IPS-15b (cell line): ENCODE results near the gene GALNT7.

Experiments
- H3K27me3 ChIP-seq: one replicate; pipeline ENCODE4 v1.6.1; 2013; ENCODE audit warnings: low read length; ENCODE audit not compliant: control insufficient read depth, insufficient read depth
- H3K36me3 ChIP-seq: one replicate; pipeline ENCODE4 v1.6.1; 2013; ENCODE audit warnings: low read length; ENCODE audit not compliant: control insufficient read depth, insufficient read depth
- H3K4me1 ChIP-seq: one replicate; pipeline ENCODE4 v1.6.1; 2013; ENCODE audit warnings: mild to moderate bottlenecking, low read length; ENCODE audit not compliant: control insufficient read depth, insufficient read depth
- H3K4me3 ChIP-seq: one replicate; pipeline ENCODE4 v1.5.1; 2013; ENCODE audit warnings: low read depth, low read length
- H3K9ac ChIP-seq: one replicate; pipeline ENCODE4 v1.6.1; 2013; ENCODE audit warnings: low read depth, mild to moderate bottlenecking, low read length
- H3K9me3 ChIP-seq: one replicate; pipeline ENCODE4 v1.6.1; 2013; ENCODE audit warnings: mild to moderate bottlenecking, low read length; ENCODE audit not compliant: control insufficient read depth, insufficient read depth

GALNT7 gene

GRCh38 chr4:173273941-173274340, 105.3 kb downstream of the GALNT7 start:
- Histone ChIP-seq H3K4me1 (peaks cover 4% of the 10 kb centered on the region), H3K4me3 (no peak overlapping the region), H3K36me3 (no peaks in the 10 kb centered on the region), H3K9ac (no peak overlapping the region), H3K27me3 (no peaks in the 10 kb centered on the region), H3K9me3 (no peaks in the 10 kb centered on the region)

- H3K27me3 ChIP-seq, result no peaks in the 10 kb centered on the region
- H3K9ac ChIP-seq, result no peak overlapping the region
- no peaks in the 10 kb centered on the region for H3K9me3 ChIP-seq
- peaks cover 4% of the 10 kb centered on the region for H3K4me1 ChIP-seq
- H3K4me3 ChIP-seq, result no peak overlapping the region
- H3K36me3 ChIP-seq, result no peaks in the 10 kb centered on the region
Measured at GRCh38 chr4:173274744-173275143, 106.1 kb downstream of the GALNT7 start.

DNA sequence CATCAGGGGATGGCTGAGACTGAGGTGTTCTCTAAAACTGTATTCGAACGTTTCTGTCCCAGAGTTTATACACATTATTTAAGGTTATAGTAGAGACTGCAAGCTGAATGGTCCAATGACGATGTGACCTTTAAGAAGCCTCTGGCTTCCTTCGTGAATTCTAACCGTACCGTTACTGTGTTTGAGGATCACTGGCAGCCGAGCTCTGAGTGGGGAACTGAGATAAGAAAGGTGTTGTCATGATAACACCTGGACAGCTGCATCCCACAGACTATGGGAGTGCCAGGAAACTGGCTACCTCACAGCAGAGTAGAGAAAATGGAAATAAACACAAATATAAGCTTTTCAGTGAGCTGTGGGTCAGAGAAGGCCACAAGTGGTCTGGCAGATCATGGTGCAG, 106.5 kb downstream of the GALNT7 start:
- Histone ChIP-seq H3K27me3 (no peaks in the 10 kb centered on the region), H3K4me1 (peaks cover 3% of the 10 kb centered on the region), H3K4me3 (no peak overlapping the region), H3K9ac (no peak overlapping the region), H3K9me3 (no peaks in the 10 kb centered on the region), H3K36me3 (no peaks in the 10 kb centered on the region)

DNA sequence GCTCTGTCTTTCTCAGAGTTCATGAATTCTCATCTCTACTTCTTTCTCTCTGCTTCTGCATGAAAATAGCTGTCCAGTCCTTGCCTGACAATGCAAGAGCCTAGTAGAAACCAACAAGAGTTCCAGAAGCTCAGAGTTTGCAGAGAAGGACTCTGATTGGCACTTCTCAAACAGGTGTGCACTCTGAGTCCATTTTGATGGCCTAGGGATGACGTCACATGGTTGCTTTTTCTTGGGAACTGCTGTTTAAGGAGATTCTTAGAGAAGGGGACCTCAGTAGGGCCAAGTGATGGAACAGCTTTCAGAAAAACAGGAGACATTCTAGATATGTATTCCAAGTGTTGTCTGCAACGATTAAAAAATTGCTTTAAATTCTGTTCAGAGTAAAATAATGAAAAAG, 108.7 kb downstream of the GALNT7 start:
- no peak overlapping the region for H3K4me3 ChIP-seq
- H3K4me1 ChIP-seq, result no peaks in the 10 kb centered on the region
- no peaks in the 10 kb centered on the region for H3K27me3 ChIP-seq
- H3K36me3 ChIP-seq, result no peaks in the 10 kb centered on the region
- H3K9me3 ChIP-seq, result no peaks in the 10 kb centered on the region
- no peak overlapping the region for H3K9ac ChIP-seq

GRCh38 chr4:173280998-173281397, 112.4 kb downstream of the GALNT7 start:
- peaks cover 3% of the 10 kb centered on the region for H3K9me3 ChIP-seq
- H3K9ac ChIP-seq, result no peak overlapping the region
- H3K4me3 ChIP-seq, result no peak overlapping the region
- H3K27me3 ChIP-seq, result no peaks in the 10 kb centered on the region
- H3K36me3 ChIP-seq, result no peaks in the 10 kb centered on the region
- H3K4me1 ChIP-seq, result no peaks in the 10 kb centered on the region

GRCh38 chr4:173281406-173282255, 113.0 kb downstream of the GALNT7 start:
- Histone ChIP-seq H3K9me3 (peaks cover 3% of the 10 kb centered on the region), H3K9ac (no peak overlapping the region), H3K4me1 (no peaks in the 10 kb centered on the region), H3K36me3 (no peaks in the 10 kb centered on the region), H3K4me3 (no peak overlapping the region), H3K27me3 (no peaks in the 10 kb centered on the region)

- Histone ChIP-seq H3K27me3 (no peaks in the 10 kb centered on the region), H3K36me3 (no peaks in the 10 kb centered on the region), H3K9ac (no peak overlapping the region), H3K4me1 (no peaks in the 10 kb centered on the region), H3K9me3 (peaks cover 6% of the 10 kb centered on the region), H3K4me3 (no peak overlapping the region)
Measured at GRCh38 chr4:173282256-173282562, 113.6 kb downstream of the GALNT7 start.

GRCh38 chr4:173282626-173283025, 114.0 kb downstream of the GALNT7 start:
- Histone ChIP-seq H3K36me3 (no peaks in the 10 kb centered on the region), H3K4me1 (no peaks in the 10 kb centered on the region), H3K9me3 (peaks cover 10% of the 10 kb centered on the region), H3K9ac (no peak overlapping the region), H3K27me3 (no peaks in the 10 kb centered on the region), H3K4me3 (no peak overlapping the region)

DNA sequence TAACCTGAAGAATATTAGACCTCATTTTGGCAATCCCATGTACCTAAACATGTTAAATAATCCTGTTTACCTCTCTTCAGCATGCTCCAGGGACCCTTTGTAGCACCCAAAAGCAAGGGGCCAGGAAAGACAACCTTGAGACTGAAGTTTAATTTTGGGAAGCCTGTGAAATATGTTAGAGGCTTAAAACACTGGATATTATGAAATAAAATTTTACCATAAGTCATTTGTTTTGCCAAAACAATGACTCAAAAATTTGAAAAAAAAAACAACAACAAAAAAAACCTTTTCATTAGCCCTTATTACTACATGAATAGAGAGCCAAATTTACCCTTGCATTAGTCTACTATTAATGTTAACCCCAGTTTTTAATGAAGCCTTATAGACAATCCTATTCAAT, 115.9 kb downstream of the GALNT7 start:
- H3K9ac ChIP-seq, result no peak overlapping the region
- no peak overlapping the region for H3K4me3 ChIP-seq
- H3K27me3 ChIP-seq, result no peaks in the 10 kb centered on the region
- H3K9me3 ChIP-seq, result peaks cover 11% of the 10 kb centered on the region
- no peaks in the 10 kb centered on the region for H3K36me3 ChIP-seq
- no peaks in the 10 kb centered on the region for H3K4me1 ChIP-seq

DNA sequence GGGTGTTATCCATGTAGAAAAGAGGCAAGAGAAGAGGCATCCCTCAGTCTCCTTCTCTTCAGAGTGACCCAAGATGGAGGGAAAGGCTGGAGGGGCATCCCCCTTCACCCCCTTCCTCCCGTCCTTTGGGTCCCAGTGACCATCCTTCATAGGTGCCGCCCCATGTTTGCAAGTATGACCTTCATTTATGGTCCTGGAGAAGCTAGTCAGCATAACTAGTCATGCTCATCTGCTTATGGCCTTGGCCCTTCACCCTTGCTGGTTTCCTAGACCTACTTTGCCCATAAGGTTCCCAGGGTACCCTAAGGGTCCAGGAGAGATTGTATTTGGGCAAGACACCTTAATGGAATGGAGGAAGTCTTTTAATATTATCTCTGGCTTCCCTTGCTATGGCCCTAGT, 118.9 kb downstream of the GALNT7 start:
- Histone ChIP-seq H3K9me3 (peaks cover 11% of the 10 kb centered on the region), H3K4me1 (no peaks in the 10 kb centered on the region), H3K36me3 (no peaks in the 10 kb centered on the region), H3K4me3 (no peak overlapping the region), H3K9ac (no peak overlapping the region), H3K27me3 (no peaks in the 10 kb centered on the region)

DNA sequence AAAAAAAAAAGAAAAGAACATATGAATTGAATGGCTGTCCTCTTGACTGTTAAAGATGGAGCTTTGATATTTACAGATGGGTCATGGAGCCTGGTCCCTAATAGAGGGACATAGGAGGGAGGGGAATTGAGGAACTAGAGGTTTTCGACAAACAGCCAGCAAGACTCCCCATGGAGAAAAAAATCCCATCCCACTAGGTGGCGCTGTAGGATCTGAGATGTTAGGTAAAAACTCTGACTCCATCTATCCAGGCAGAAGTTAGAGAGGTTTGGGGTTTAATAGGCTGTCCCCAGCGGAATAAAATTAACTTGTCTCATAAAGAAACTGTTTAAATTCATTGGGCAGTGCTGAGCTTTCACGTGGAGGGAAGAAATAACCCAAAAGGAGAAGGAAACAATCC, 119.7 kb downstream of the GALNT7 start:
- no peaks in the 10 kb centered on the region for H3K36me3 ChIP-seq
- no peak overlapping the region for H3K9ac ChIP-seq
- no peaks in the 10 kb centered on the region for H3K27me3 ChIP-seq
- no peaks in the 10 kb centered on the region for H3K4me1 ChIP-seq
- no peak overlapping the region for H3K4me3 ChIP-seq
- H3K9me3 ChIP-seq, result peaks cover 11% of the 10 kb centered on the region

- H3K9me3 ChIP-seq, result peaks cover 11% of the 10 kb centered on the region
- H3K4me3 ChIP-seq, result no peak overlapping the region
- no peaks in the 10 kb centered on the region for H3K4me1 ChIP-seq
- no peaks in the 10 kb centered on the region for H3K27me3 ChIP-seq
- H3K36me3 ChIP-seq, result no peaks in the 10 kb centered on the region
- H3K9ac ChIP-seq, result no peak overlapping the region
Measured at GRCh38 chr4:173288698-173289352, 120.2 kb downstream of the GALNT7 start.
